NT2/D1 (cell line): Measurements from ENCODE around the gene GCN1.
A peak's percentile ranks its signal among the peaks of the same experiment; 100 is the strongest.

ENCODE experiments used
- DNase-seq: peaks from one replicate; pipeline ENCODE4 v3.0.0-alpha.2; 2011; ENCODE audit warnings: low read depth, low spot score
- H3K27me3 ChIP-seq: 2 replicates; pipeline ENCODE4 v1.6.0; 2011; ENCODE audit warnings: mild to moderate bottlenecking; ENCODE audit not compliant: insufficient read length, insufficient read depth
- H3K36me3 ChIP-seq: 2 replicates; pipeline ENCODE4 v1.6.1; 2011; ENCODE audit warnings: mild to moderate bottlenecking, low read length, mixed read lengths; ENCODE audit not compliant: insufficient read depth, insufficient read length
- H3K4me1 ChIP-seq: 2 replicates; pipeline ENCODE4 v1.5.1; 2011; ENCODE audit not compliant: insufficient read depth, insufficient read length
- H3K4me3 ChIP-seq: 2 replicates; pipeline ENCODE4 v1.5.1; 2011; ENCODE audit warnings: low read depth; ENCODE audit not compliant: insufficient read length
- H3K9ac ChIP-seq: 2 replicates; pipeline ENCODE4 v1.6.0; 2011; ENCODE audit warnings: low read depth; ENCODE audit not compliant: insufficient read length
- H3K9me3 ChIP-seq: 2 replicates; pipeline ENCODE4 v1.5.1; 2011; ENCODE audit warnings: mild to moderate bottlenecking, low read length; ENCODE audit not compliant: insufficient read depth
- SUZ12 ChIP-seq: IDR thresholded peaks from 2 replicates; pipeline ENCODE4 v1.6.1; 2011; ENCODE audit not compliant: insufficient read length, insufficient read depth; ENCODE audit errors: extremely low read depth
- YY1 ChIP-seq: IDR thresholded peaks from 2 replicates; pipeline ENCODE4 v1.6.1; 2011; ENCODE audit not compliant: insufficient read length, insufficient read depth
- ZNF274 ChIP-seq: IDR thresholded peaks from 2 replicates; pipeline ENCODE4 v1.6.1; 2011; ENCODE audit warnings: mild to moderate bottlenecking, low read depth, low read length

GCN1 gene

DNA sequence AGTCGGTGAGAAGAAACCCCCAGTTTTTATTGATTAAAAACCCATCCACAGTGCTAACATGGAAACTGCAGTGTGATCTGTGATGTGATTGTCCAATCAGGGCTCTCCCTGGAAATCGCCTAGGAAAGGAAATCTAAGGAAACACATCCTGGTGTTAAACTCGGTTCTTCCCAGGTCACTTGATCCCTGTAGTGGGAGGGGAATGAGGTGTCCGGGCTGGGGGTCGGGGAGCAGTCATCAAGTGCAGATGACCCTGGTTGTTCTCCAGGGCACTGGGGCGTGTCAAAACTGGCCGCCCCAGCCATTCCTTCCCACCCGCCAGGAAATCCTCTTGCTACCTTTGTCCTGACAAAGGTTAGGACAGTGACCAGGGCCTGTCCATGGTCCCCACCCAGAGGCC lies 98.8 kb downstream of the GCN1 start:
- DNase-seq, result no peak
- Histone ChIP-seq H3K4me1 (peaks cover 36% of the 10 kb centered on the region), H3K36me3 (peaks cover 83% of the 10 kb centered on the region), H3K9me3 (no peaks in the 10 kb centered on the region), H3K27me3 (no peaks in the 10 kb centered on the region), H3K4me3 (no peak overlapping the region), H3K9ac (no peak overlapping the region)
- TF ChIP-seq SUZ12, result no peak
- no peak for TF ChIP-seq ZNF274
- TF ChIP-seq YY1, result no peak

- Histone ChIP-seq H3K9ac (no peak overlapping the region), H3K27me3 (no peaks in the 10 kb centered on the region), H3K4me1 (peaks cover 36% of the 10 kb centered on the region), H3K36me3 (peaks cover 83% of the 10 kb centered on the region), H3K9me3 (no peaks in the 10 kb centered on the region), H3K4me3 (no peak overlapping the region)
- TF ChIP-seq YY1 (no peak), ZNF274 (no peak), SUZ12 (no peak)
- DNase-seq, result no peak
Measured at GRCh38 chr12:120095331-120095730, 99.2 kb downstream of the GCN1 start.

DNA sequence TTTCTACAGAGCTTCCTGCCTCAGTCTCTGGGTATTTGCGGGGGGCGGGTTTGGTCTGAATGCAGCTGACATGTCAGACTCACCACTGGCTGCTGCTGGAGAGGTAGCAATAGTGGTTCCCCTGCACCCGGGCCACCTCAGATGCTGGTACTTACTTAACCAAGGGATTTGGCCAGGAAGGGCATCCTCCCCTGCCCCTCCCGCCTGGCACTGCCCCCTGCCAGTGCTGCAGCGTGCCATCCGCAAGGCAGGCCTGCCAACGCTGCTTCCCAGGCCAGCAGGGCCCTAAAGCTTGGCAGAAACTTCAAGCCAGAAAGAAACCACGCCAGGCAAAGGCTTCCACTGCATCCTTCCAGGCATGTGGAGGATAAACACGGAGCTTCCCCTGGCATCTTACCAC lies 100.0 kb downstream of the GCN1 start:
- Histone ChIP-seq H3K27me3 (no peaks in the 10 kb centered on the region), H3K9me3 (no peaks in the 10 kb centered on the region), H3K4me1 (peaks cover 40% of the 10 kb centered on the region), H3K4me3 (no peak overlapping the region), H3K9ac (peak overlapping the region; percentile 68), H3K36me3 (peaks cover 82% of the 10 kb centered on the region)
- TF ChIP-seq YY1 (no peak), ZNF274 (no peak), SUZ12 (no peak)
- no peak for DNase-seq

GRCh38 chr12:120093592-120094355 lies 100.7 kb downstream of the GCN1 start:
- TF ChIP-seq YY1 (no peak), ZNF274 (no peak), SUZ12 (no peak)
- DNase-seq, result peak; percentile 74
- peak overlapping the region; percentile 70 for H3K9ac ChIP-seq
- no peaks in the 10 kb centered on the region for H3K9me3 ChIP-seq
- H3K4me1 ChIP-seq, result peaks cover 40% of the 10 kb centered on the region
- peaks cover 75% of the 10 kb centered on the region for H3K36me3 ChIP-seq
- H3K4me3 ChIP-seq, result no peak overlapping the region
- H3K27me3 ChIP-seq, result no peaks in the 10 kb centered on the region

- no peak for TF ChIP-seq YY1
- no peak for TF ChIP-seq ZNF274
- no peak for TF ChIP-seq SUZ12
- H3K9ac ChIP-seq, result peak overlapping the region; percentile 70
- no peak for DNase-seq
- H3K4me1 ChIP-seq, result peaks cover 40% of the 10 kb centered on the region
- H3K4me3 ChIP-seq, result no peak overlapping the region
- H3K36me3 ChIP-seq, result peaks cover 70% of the 10 kb centered on the region
- H3K27me3 ChIP-seq, result no peaks in the 10 kb centered on the region
- no peaks in the 10 kb centered on the region for H3K9me3 ChIP-seq
Measured at GRCh38 chr12:120093336-120093591, 101.3 kb downstream of the GCN1 start.

- no peak for DNase-seq
- peak overlapping the region; percentile 70 for H3K9ac ChIP-seq
- H3K4me3 ChIP-seq, result no peak overlapping the region
- TF ChIP-seq SUZ12 (no peak), ZNF274 (no peak), YY1 (no peak)
- peaks cover 66% of the 10 kb centered on the region for H3K36me3 ChIP-seq
- no peaks in the 10 kb centered on the region for H3K27me3 ChIP-seq
- H3K9me3 ChIP-seq, result no peaks in the 10 kb centered on the region
- H3K4me1 ChIP-seq, result peaks cover 40% of the 10 kb centered on the region
Measured at GRCh38 chr12:120092551-120093335, 101.8 kb downstream of the GCN1 start.

- H3K4me3 ChIP-seq, result no peak overlapping the region
- H3K36me3 ChIP-seq, result peaks cover 55% of the 10 kb centered on the region
- H3K4me1 ChIP-seq, result peaks cover 42% of the 10 kb centered on the region
- TF ChIP-seq ZNF274 (no peak), SUZ12 (no peak), YY1 (no peak)
- DNase-seq, result no peak
- H3K9me3 ChIP-seq, result no peaks in the 10 kb centered on the region
- H3K27me3 ChIP-seq, result no peaks in the 10 kb centered on the region
- no peak overlapping the region for H3K9ac ChIP-seq
Measured at GRCh38 chr12:120091371-120092090, 103.0 kb downstream of the GCN1 start.
